Stomach (tissue), 9 donors: ENCODE data around the gene DDIT3. TPM values are rescaled to one million over a fixed set of nuclear protein-coding genes. Genes with fewer than 3 reads are reported as not detected.
"Not testable (repeated sequence)": the region's sequence is repeated elsewhere in the genome, so short reads cannot be mapped to it uniquely, and the experiment has no call there.

Source experiments
- DNase-seq, 2 donors: peaks; one replicate each; pipeline versions ENCODE4 v3.0.0 to v3.0.0-alpha.2; 2013 to 2019
- H3K27ac ChIP-seq, 5 donors: fragments of 200-600 bp in 4 of 5; sonication (generic) in 4 of 5; one replicate each; pipeline ENCODE4 v1.5.1; 2013 to 2019; ENCODE audit warnings: mild to moderate bottlenecking in 1 of 5, moderate library complexity in 1 of 5
- H3K27me3 ChIP-seq, 3 donors: fragments of 200-600 bp; sonication (generic); one replicate each; pipeline ENCODE4 v1.5.1; 2017 to 2019; ENCODE audit warnings: mixed run types in 1 of 3
- H3K36me3 ChIP-seq, 4 donors: fragments of 200-600 bp; sonication (generic); 1 replicate in 3 of 4; 2 replicates in 1 of 4; pipeline ENCODE4 v1.5.1; 2016 to 2019
- H3K4me1 ChIP-seq, 4 donors: fragments of 200-600 bp; sonication (generic); one replicate each; pipeline ENCODE4 v1.5.1; 2016 to 2019
- H3K4me3 ChIP-seq, 4 donors: fragments of 200-600 bp; sonication (generic) in 3 of 4; one replicate each; pipeline ENCODE4 v1.5.1; 2016 to 2019; ENCODE audit warnings: mild to moderate bottlenecking in 1 of 4
- H3K9me3 ChIP-seq, 4 donors: fragments of 200-600 bp; sonication (generic); one replicate each; pipeline ENCODE4 v1.5.1; 2016 to 2019
- EP300 ChIP-seq: sonication (generic); formaldehyde crosslinking; IDR thresholded peaks from one replicate; pipeline ENCODE4 v1.6.1; 2017; ENCODE audit warnings: antibody characterized with exemption
- POLR2A ChIP-seq, 4 donors: fragments of 450-650 bp; IDR thresholded peaks; one replicate each; pipeline ENCODE4 v1.6.1; 2016; ENCODE audit warnings: antibody characterized with exemption in 4 of 4, control low read depth in 2 of 4, mild to moderate bottlenecking in 1 of 4, moderate library complexity in 1 of 4
- POLR2AphosphoS5 ChIP-seq, 3 donors: sonication (generic); formaldehyde crosslinking; IDR thresholded peaks; one replicate each; pipeline ENCODE4 v1.6.1; 2016; ENCODE audit warnings: antibody characterized with exemption in 3 of 3
- WGBS, 5 donors: extraction: QIAGEN DNeasy Blood & Tissue Kit in 3 of 5; methylation state at CpG; one replicate each; pipeline versions ENCODE4 v1.1.5 to v1.1.7; 2013 to 2018; 5-methylcytosine and 5-hydroxymethylcytosine counted together
- intact Hi-C: fragments of 100-400 bp; cut with DNase I; formaldehyde crosslinking; loops from one replicate; pipeline ENCODE4 v1.15.1; 2023; ENCODE audit warnings: low total_unique reads
- polyA plus RNA-seq, 3 donors: library from polyadenylated mRNA; stranded (reverse); fragments of 200-250 nt; gene quantifications; one replicate each; pipeline ENCODE4 v1.2.3, GENCODE V29; 2013
- total RNA-seq, 5 donors: library from RNA; depleted of rRNA; stranded (reverse); fragments of >200 nt; gene quantifications; one replicate each; pipeline versions ENCODE4 v1.1.0 to v1.2.3, GENCODE V29; 2014 to 2016
- TF ChIP-seq, protein P1 (sequence below), 7 experiments: fragments of 450-650 bp in 4 of 7; fragments of 200-600 bp in 3 of 7; sonication (generic) in 3 of 7; IDR thresholded peaks; one replicate each; pipeline ENCODE4 v1.5.1; 2016 to 2019; ENCODE audit warnings: antibody characterized with exemption in 7 of 7, control low read depth in 2 of 7, mild to moderate bottlenecking in 1 of 7
- donor health status: healthy with polysubstance abuse.
- donor health status: Bipolar disorder and iron deficiency.
- donor health status: healthy.

DDIT3 gene
- total and polyA plus RNA-seq, 8 donors: 7.5 to 159 (median 48.1) TPM

DNA sequence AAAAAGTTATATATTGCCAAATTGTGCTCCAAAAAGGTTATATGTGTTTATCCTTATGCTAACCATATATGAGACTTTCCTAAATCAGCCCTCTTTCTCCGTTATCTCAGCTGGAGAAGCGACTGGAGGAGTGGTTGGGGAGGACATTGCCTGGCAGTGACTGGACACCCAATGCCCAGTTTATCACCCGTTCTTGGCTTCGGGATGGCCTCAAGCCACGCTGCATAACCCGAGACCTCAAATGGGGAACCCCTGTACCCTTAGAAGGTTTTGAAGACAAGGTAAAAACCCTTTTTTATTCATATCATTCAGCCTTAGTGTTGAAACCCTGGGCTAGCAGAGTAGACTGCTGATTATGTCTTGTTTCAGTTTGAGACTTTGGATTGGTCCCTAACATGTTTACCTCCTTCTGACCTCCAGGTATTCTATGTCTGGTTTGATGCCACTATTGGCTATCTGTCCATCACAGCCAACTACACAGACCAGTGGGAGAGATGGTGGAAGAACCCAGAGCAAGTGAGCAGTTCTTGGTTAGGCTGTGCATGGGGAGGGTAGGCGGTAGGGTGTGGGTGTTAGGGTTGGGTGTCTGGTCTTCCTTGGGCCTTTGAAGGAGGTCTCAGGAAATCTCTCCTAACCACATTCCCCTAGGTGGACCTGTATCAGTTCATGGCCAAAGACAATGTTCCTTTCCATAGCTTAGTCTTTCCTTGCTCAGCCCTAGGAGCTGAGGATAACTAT is 8.6 kb downstream of the DDIT3 start:
- intact Hi-C loops: no loop called here
- Histone ChIP-seq H3K36me3 (peaks cover 62 to 92% (median 88%) of the 10 kb centered on the region in 4 donors), H3K9me3 (no peaks in the 10 kb centered on the region)

DNA sequence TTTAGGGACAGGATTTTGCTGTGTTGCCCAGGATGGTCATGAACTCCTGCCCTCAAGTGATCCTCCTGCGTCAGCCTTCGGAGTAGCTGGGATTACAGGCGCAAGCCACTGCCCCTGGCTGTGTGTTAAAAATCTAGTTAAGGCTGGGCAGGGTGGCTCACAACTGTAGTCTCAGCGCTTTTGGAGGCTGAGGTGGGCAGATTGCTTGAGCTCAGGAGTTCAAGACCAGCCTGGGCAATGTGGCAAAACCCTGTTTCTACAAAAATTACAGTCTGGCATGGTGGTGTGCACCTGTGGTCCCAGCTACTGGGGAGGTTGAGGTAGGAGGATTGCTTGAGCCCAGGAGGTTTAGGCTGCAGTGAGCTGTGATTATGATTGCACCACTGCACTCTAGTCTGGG is 9.2 kb downstream of the DDIT3 start:
- H3K27me3 ChIP-seq: no peaks in the 10 kb centered on the region
- no peak for DNase-seq
- H3K36me3 ChIP-seq: peaks cover 59 to 91% (median 87%) of the 10 kb centered on the region in 4 donors
- intact Hi-C loops: no loop called here
- no peaks in the 10 kb centered on the region for H3K9me3 ChIP-seq
- peaks cover 0 to 20% (median 5%) of the 10 kb centered on the region in 4 donors for H3K4me1 ChIP-seq
- TF ChIP-seq EP300 (no peak), POLR2AphosphoS5 (IDR thresholded peaks at IDR 0.05) (no peak), POLR2A (IDR thresholded peaks at IDR 0.05) (no peak)
- TF ChIP-seq, protein P1, sequence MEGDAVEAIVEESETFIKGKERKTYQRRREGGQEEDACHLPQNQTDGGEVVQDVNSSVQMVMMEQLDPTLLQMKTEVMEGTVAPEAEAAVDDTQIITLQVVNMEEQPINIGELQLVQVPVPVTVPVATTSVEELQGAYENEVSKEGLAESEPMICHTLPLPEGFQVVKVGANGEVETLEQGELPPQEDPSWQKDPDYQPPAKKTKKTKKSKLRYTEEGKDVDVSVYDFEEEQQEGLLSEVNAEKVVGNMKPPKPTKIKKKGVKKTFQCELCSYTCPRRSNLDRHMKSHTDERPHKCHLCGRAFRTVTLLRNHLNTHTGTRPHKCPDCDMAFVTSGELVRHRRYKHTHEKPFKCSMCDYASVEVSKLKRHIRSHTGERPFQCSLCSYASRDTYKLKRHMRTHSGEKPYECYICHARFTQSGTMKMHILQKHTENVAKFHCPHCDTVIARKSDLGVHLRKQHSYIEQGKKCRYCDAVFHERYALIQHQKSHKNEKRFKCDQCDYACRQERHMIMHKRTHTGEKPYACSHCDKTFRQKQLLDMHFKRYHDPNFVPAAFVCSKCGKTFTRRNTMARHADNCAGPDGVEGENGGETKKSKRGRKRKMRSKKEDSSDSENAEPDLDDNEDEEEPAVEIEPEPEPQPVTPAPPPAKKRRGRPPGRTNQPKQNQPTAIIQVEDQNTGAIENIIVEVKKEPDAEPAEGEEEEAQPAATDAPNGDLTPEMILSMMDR (IDR thresholded peaks at IDR 0.05): no peak
- 93 to 99% (median 97%) methylated on average over 4 of the region's 4 CpGs for WGBS, 5 donors
- H3K4me3 ChIP-seq: no peak overlapping the region
- H3K27ac ChIP-seq: no peak overlapping the region

More for the DNA sequence above, 8.6 kb downstream of the DDIT3 start:
- H3K27ac ChIP-seq: no peak overlapping the region
- WGBS, 5 donors: 92 to 97% (median 96%) methylated on average over 6 to 7 of the region's 7 CpGs
- peaks cover 0 to 26% (median 10%) of the 10 kb centered on the region in 4 donors for H3K4me1 ChIP-seq
- H3K27me3 ChIP-seq: no peaks in the 10 kb centered on the region
- TF ChIP-seq POLR2AphosphoS5 (IDR thresholded peaks at IDR 0.05) (no peak), EP300 (no peak), POLR2A (IDR thresholded peaks at IDR 0.05) (no peak)
- TF ChIP-seq, protein P1 (IDR thresholded peaks at IDR 0.05): no peak
- DNase-seq: no peak
- no peak overlapping the region for H3K4me3 ChIP-seq

DNA sequence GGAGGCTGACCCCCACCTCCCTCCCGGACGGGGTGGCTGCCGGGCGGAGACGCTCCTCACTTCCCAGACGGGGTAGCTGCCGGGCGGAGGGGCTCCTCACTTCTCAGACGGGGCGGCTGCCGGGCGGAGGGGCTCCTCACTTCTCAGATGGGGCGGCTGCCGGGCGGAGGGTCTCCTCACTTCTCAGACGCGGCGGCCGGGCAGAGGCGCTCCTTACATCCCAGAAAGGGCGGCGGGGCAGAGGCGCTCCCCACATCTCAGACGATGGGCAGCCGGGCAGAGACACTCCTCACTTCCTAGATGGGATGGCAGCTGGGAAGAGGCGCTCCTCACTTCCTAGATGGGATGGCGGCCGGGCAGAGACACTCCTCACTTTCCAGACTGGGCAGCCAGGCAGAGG is 12.5 kb downstream of the DDIT3 start:
- DNase-seq, H3K27ac ChIP-seq, H3K4me3 ChIP-seq, H3K4me1 ChIP-seq, intact Hi-C loops, H3K9me3 ChIP-seq, H3K27me3 ChIP-seq: not testable (repeated sequence)
- 95 to 99% (median 98%) methylated on average over 12 to 23 of the region's 28 CpGs for WGBS, 5 donors
- H3K36me3 ChIP-seq: peaks cover 55 to 91% (median 87%) of the 10 kb centered on the region in 4 donors

DNA sequence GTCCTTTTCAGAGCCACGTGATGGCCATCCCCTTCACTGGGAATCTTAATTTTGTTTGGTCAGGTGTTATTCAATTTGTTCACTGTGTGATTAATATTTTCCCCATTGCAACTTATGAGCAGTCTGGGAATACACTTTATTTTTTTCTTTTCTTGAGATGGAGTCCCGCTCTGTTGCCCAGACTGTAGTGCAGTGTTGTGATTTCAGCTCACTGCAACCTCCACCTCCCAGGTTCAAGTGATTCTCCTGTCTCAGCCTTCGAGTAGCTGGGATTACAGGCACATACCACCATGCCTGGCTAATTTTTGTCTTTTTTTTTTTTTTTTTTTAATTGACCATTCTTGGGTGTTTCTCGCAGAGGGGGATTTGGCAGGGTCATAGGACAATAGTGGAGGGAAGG is 13.8 kb downstream of the DDIT3 start:
- WGBS, 5 donors: 83 to 98% (median 90%) methylated on average over 3 to 4 of the region's 4 CpGs
- H3K4me1 ChIP-seq, H3K27me3 ChIP-seq, H3K9me3 ChIP-seq, H3K4me3 ChIP-seq, intact Hi-C loops, DNase-seq, H3K27ac ChIP-seq: not testable (repeated sequence)
- H3K36me3 ChIP-seq: peaks cover 51 to 91% (median 87%) of the 10 kb centered on the region in 4 donors

DNA sequence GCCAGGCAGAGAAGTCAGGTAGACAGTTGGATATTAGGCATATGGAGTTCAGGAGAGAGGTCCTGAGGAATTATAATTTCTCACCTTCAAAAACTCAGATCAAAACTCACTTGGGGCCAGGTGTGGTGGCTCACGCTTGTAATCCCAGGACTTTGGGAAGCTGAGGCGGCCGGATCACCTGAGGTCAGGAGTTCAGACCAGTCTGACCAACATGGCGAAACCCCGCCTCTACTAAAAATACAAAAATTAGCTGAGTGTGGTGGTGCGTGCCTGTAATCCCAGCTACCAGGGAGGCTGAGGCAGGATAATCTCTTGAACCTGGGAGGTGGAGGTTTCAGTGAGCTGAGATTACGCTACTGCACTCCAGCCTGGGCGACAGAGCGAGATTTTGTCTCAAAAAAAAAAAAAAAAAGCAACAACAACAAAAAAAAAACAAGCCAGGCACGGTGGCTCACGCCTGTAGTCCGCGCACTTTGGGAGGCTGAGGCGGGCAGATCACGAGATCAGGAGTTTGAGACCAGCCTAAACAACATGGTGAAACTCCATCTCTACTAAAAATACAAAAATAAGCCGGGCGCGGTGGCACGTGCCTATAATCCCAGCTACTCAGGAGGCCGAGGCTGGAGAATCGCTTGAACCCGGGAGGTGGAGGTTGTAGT is 17.9 kb downstream of the DDIT3 start:
- H3K4me3 ChIP-seq, intact Hi-C loops, H3K9me3 ChIP-seq, H3K27ac ChIP-seq, DNase-seq, H3K27me3 ChIP-seq, H3K4me1 ChIP-seq: not testable (repeated sequence)
- WGBS, 5 donors: 91 to 98% (median 95%) methylated on average over 21 to 22 of the region's 22 CpGs
- peaks cover 68 to 93% (median 91%) of the 10 kb centered on the region in 4 donors for H3K36me3 ChIP-seq

DNA sequence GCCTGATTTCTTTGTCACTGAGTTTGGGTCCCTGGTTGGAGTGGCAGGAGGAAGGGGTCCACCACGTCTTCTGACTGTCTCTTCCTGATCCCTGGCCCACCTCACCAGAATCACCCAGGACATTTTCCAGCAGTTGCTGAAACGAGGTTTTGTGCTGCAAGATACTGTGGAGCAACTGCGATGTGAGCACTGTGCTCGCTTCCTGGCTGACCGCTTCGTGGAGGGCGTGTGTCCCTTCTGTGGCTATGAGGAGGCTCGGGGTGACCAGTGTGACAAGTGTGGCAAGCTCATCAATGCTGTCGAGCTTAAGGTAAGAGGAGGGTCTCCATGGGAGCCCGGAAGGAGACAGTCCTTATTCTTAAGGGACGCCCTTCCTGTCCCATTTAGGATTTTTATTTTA is 20.1 kb downstream of the DDIT3 start:
- peaks cover 59 to 100% (median 96%) of the 10 kb centered on the region in 4 donors for H3K36me3 ChIP-seq
- no peak for TF ChIP-seq POLR2A (IDR thresholded peaks at IDR 0.05)
- TF ChIP-seq POLR2AphosphoS5 (IDR thresholded peaks at IDR 0.05): no peak
- TF ChIP-seq, protein P1 (IDR thresholded peaks at IDR 0.05): no peak
- no peak for TF ChIP-seq EP300
- H3K4me1 ChIP-seq: no peaks in the 10 kb centered on the region
- intact Hi-C loops: no loop called here
- H3K4me3 ChIP-seq: no peak overlapping the region
- H3K27ac ChIP-seq: no peak overlapping the region
- H3K9me3 ChIP-seq: no peaks in the 10 kb centered on the region
- no peaks in the 10 kb centered on the region for H3K27me3 ChIP-seq
- WGBS, 5 donors: 87 to 97% (median 95%) methylated on average over 11 of the region's 11 CpGs
- DNase-seq: no peak
